ENCODE results near the gene CPED1.

DNA sequence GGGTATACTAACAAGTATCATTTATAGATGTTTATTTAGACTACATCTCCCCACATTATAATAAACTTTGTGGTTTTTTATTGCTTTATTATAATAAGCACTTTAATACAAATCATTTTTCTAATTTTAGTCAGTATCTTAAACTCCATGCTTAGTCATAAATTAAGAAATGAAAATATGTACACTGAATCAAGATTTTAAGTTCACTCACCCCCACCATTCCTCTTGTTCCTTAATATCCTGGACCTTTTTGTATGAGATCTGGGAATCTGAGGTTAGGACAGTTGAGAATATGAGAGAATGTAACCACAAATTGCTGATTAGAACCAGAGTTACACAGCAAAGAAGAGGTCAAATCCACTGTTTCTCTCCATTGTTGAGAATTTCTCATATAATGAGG lies 246.7 kb downstream of the CPED1 start:
- TF ChIP-seq POLR2A (IDR thresholded peaks at IDR 0.05) = no peak
- TF ChIP-seq, protein P1, sequence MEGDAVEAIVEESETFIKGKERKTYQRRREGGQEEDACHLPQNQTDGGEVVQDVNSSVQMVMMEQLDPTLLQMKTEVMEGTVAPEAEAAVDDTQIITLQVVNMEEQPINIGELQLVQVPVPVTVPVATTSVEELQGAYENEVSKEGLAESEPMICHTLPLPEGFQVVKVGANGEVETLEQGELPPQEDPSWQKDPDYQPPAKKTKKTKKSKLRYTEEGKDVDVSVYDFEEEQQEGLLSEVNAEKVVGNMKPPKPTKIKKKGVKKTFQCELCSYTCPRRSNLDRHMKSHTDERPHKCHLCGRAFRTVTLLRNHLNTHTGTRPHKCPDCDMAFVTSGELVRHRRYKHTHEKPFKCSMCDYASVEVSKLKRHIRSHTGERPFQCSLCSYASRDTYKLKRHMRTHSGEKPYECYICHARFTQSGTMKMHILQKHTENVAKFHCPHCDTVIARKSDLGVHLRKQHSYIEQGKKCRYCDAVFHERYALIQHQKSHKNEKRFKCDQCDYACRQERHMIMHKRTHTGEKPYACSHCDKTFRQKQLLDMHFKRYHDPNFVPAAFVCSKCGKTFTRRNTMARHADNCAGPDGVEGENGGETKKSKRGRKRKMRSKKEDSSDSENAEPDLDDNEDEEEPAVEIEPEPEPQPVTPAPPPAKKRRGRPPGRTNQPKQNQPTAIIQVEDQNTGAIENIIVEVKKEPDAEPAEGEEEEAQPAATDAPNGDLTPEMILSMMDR (IDR thresholded peaks at IDR 0.05) = no peak
